ENCODE results near the gene SLC30A9.

SLC30A9 gene

DNA sequence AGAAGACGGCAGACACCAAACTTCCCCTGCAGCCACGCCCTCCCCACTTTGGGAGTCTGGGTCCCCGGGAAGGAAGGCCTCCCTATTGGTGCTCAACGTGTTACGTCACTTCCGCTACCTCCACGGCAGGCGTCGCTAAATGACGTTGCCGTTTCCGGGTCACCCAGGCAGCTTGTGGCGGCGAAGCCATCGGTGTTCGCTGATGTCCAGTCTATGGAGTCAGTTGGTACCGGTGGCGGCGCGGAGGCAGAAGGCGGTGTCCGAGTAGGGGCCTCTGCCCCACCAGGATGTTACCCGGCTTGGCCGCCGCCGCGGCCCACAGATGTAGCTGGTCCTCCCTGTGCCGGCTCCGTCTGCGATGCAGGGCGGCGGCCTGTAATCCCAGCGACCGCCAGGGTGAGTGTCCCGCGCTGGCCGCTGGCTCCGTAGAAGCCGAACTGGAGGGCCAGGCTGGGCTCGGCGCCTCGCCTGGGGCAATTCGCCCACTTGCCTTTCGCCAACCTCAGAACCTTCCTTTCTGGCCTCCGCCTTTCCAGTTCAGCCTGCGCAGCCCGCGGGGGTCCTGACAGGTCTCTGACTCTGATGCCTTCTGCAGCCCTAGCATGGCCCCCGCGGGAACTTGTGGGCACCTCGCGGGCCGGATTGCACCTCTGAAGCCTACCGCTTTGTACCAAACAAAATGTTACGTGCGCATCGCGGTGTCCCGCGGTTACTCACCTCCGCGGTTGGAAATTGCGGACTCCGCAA, at the start of gene SLC30A9:
Gene SLC30A9 (plus strand): TSS at position 166 of the 747 bp plus-strand sequence. CDS start 122 bp downstream, at position 288.
- DNase-seq = peak; percentile 96 to 97
- Histone ChIP-seq H3K4me1 (peaks cover 3 to 45% (median 18%) of the 10 kb centered on the region in 4 donors), H3K9me3 (no peaks in the 10 kb centered on the region), H3K36me3 (no peaks in the 10 kb centered on the region), H3K4me3 (peak within 1 kb of the TSS; percentile 87 to 95), H3K27me3 (no peaks in the 10 kb centered on the region), H3K27ac (peak within 1 kb of the TSS; percentile 82 to 84)
- TF ChIP-seq, protein P1, sequence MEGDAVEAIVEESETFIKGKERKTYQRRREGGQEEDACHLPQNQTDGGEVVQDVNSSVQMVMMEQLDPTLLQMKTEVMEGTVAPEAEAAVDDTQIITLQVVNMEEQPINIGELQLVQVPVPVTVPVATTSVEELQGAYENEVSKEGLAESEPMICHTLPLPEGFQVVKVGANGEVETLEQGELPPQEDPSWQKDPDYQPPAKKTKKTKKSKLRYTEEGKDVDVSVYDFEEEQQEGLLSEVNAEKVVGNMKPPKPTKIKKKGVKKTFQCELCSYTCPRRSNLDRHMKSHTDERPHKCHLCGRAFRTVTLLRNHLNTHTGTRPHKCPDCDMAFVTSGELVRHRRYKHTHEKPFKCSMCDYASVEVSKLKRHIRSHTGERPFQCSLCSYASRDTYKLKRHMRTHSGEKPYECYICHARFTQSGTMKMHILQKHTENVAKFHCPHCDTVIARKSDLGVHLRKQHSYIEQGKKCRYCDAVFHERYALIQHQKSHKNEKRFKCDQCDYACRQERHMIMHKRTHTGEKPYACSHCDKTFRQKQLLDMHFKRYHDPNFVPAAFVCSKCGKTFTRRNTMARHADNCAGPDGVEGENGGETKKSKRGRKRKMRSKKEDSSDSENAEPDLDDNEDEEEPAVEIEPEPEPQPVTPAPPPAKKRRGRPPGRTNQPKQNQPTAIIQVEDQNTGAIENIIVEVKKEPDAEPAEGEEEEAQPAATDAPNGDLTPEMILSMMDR (IDR thresholded peaks at IDR 0.05) = peak; percentile 32 to 46
- intact Hi-C loops (cut with DNase I; ENCODE audit: low total_unique reads) = loop anchor here (5.0 kb wide), 1 partner anchor 53 kb away; the partner anchor contains the start of gene TMEM33

DNA sequence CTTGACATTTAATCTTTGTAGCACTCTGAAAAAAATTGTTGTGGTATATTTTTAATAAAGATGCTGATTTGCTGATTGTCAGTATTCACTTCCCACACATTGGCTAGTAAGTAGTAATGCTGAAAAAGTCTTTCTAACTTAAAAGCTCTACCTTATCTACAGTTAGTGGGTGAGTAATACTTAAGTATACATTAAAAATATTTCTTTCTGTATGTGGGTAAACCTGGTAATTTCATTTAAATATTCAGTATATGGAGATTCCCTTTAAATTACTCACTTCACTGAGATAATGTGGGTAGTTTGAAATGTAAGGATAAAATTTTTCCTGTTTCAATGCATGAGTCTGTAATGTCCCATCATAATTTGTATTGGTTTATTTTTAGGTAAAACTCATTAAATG, 49.5 kb upstream of the SLC30A9 start:
- H3K4me1 ChIP-seq = peaks cover 0 to 23% (median 4%) of the 10 kb centered on the region in 4 donors
- no peaks in the 10 kb centered on the region for H3K27me3 ChIP-seq
- no peak overlapping the region for H3K27ac ChIP-seq
- no peak overlapping the region for H3K4me3 ChIP-seq
- DNase-seq = no peak
- no peaks in the 10 kb centered on the region for H3K9me3 ChIP-seq
- H3K36me3 ChIP-seq = peaks cover 10 to 19% (median 12%) of the 10 kb centered on the region in 3 donors
- TF ChIP-seq, protein P1 (IDR thresholded peaks at IDR 0.05) = no peak
- intact Hi-C loops (cut with DNase I; ENCODE audit: low total_unique reads) = no loop called here

DNA sequence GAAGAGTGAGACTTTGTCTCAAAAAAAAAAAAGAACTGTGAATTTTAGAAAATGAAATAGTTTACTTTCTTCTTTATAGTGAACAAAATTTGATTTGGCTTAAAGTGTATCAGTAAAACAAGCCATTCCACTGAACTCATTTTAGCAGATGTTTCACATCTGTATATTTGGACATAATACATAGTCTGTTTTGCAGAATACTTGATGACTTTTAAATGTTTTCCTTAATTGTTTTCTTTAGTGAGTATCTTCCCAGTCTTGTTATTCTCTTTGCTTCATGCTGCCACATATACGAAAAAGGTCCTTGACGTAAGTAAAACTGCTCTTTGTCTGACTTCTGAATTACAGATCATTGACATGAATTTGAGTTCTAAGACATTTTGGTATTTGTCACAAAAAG, 46.8 kb upstream of the SLC30A9 start:
- intact Hi-C loops (cut with DNase I; ENCODE audit: low total_unique reads) = no loop called here
- no peaks in the 10 kb centered on the region for H3K27me3 ChIP-seq
- no peaks in the 10 kb centered on the region for H3K4me1 ChIP-seq
- TF ChIP-seq, protein P1 (IDR thresholded peaks at IDR 0.05) = no peak
- no peak overlapping the region for H3K27ac ChIP-seq
- H3K36me3 ChIP-seq = peaks cover 10 to 19% (median 12%) of the 10 kb centered on the region in 3 donors
- no peaks in the 10 kb centered on the region for H3K9me3 ChIP-seq
- H3K4me3 ChIP-seq = no peak overlapping the region
- DNase-seq = no peak

DNA sequence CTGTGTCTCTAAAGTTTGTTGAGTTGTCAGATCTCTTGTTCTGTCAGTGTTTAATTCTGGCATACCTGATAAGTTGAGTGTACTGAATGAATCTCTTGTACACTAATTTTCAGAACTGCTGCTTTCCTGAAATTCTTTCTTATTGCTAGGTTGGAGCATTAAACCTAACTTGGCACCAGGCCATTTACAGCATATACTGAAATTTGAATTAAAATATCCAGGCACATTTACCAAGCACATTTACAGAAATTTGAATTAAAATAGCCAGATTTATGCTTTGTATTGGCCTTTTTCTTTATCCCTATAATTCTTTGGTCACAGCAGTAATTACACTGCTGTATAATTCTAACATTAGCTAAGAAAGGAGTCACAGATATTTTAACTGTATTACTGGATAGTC, 46.2 kb upstream of the SLC30A9 start:
- TF ChIP-seq, protein P1 (IDR thresholded peaks at IDR 0.05) = no peak
- DNase-seq = no peak
- Histone ChIP-seq H3K4me3 (no peak overlapping the region), H3K4me1 (no peaks in the 10 kb centered on the region), H3K36me3 (peaks cover 9 to 17% (median 15%) of the 10 kb centered on the region in 3 donors), H3K9me3 (no peaks in the 10 kb centered on the region), H3K27ac (no peak overlapping the region), H3K27me3 (no peaks in the 10 kb centered on the region)
- intact Hi-C loops (cut with DNase I; ENCODE audit: low total_unique reads) = no loop called here

DNA sequence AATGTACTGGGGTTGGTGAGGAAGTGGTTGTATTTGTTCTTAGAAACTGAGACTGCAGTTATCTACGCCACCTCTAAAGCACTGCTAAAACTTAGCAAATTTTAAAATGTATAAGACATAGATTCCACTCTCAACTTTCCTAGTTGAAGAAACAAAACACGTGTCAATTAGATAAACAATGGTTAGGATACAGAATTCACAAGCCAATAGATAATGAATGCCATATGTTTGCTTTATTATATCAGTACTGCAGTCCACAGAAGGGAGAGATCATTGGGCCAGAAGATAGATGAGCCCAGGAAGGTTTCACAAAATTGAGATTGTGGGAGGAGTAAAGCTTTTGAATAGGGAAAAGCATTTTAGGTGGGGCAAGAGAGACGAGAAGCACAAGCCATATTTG, 40.8 kb upstream of the SLC30A9 start:
- Histone ChIP-seq H3K4me3 (no peak overlapping the region), H3K27me3 (no peaks in the 10 kb centered on the region), H3K27ac (no peak overlapping the region), H3K4me1 (no peaks in the 10 kb centered on the region), H3K9me3 (no peaks in the 10 kb centered on the region), H3K36me3 (peaks cover 24 to 59% (median 46%) of the 10 kb centered on the region in 3 donors)
- intact Hi-C loops (cut with DNase I; ENCODE audit: low total_unique reads) = no loop called here
- DNase-seq = no peak
- TF ChIP-seq, protein P1 (IDR thresholded peaks at IDR 0.05) = no peak

Data from tibial artery (tissue), 4 donors.